K562 treated with DMSO at 1 percent for 24 hours (cell line): ENCODE data around the gene HSD17B10. TPM values are rescaled to one million over a fixed set of nuclear protein-coding genes. Genes with fewer than 3 reads are reported as not detected.

Source experiments
- total RNA-seq: library from RNA; unstranded; fragments of 300-600 nt; gene quantifications from 2 replicates; pipeline ENCODE4 v1.2.3, GENCODE V29; 2022; ENCODE audit warnings: low read depth; ENCODE audit not compliant: insufficient read depth

The HSD17B10 gene
- total RNA-seq: 132 and 136 TPM in 2 replicates

DNA sequence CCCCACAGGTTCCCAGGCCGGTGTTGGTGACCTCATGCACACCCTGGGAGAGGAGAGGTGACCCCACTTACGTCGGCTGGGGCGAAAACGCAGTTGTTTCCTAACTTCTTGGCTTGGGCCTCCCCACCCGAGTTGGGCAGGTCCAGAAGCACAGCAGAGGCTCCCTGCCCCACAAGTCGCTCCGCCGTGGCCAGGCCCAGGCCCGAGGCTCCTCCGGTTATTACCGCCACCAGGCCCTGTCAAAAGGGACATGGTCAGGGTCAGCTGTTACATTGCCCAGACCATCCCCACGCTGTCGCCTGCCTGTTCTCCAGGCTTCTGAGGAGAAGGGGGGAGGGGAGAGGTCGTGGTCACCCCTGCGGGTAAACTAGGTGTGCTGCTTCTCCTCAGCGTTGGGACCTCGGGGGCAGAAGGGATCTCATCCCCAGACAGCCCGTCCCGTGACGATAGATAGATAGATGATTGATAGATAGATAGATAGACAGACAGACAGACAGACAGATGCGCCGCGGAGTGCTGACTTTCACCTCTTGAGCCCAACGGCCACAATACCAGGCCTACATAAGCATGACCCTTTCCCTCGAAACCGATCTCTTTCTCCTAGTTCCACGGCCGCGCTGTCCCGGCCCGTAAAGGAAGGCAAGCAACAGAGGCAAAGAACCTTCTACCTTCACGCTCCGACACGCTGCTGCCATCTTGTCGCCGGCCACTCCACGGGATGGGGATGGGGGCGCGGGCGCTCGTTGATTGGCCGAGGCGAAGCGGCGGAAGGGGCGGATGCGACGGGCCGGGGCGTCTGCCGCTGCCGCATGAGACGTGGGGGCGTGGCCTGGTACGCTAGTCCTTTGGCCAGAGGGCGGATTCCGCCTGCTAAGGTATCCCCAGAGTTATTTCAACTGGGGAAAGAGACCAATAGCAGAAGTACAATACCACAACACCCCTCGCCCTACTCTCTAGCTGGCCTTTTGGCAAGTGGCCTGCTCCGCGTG, at the start of gene HSD17B10:
TSS of gene HSD17B10 (minus strand) at position 720 of the 989 bp plus-strand sequence. CDS start at position 695, 25 bp downstream.

DNA sequence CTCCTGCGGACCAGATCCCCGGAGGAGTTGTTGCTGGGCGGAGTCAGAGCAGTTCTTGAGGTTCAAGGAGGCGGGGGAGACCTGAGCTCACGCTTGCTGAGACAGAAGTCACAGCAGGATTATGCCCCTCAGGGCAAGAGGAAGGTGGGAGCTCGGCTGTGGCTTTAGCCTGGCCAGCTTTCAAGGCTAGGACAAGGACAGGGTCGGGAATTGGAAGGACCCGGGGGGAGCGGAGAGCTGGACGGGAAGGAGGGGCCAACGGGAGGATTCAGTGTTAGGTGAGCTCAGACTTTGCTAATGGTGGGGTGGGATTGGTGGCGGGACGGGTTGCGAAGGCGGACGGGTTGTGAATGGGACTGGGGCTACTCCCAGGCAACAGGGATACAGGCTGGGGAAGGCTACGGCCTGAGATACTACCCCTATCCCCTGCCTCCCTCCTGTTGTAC, 11.3 kb downstream of the HSD17B10 start, which contains the start of gene RIBC1:
TSS of gene RIBC1 (plus strand) at position 13 of the 446 bp plus-strand sequence. CDS start 3,404 bp downstream, outside the sequence.

DNA sequence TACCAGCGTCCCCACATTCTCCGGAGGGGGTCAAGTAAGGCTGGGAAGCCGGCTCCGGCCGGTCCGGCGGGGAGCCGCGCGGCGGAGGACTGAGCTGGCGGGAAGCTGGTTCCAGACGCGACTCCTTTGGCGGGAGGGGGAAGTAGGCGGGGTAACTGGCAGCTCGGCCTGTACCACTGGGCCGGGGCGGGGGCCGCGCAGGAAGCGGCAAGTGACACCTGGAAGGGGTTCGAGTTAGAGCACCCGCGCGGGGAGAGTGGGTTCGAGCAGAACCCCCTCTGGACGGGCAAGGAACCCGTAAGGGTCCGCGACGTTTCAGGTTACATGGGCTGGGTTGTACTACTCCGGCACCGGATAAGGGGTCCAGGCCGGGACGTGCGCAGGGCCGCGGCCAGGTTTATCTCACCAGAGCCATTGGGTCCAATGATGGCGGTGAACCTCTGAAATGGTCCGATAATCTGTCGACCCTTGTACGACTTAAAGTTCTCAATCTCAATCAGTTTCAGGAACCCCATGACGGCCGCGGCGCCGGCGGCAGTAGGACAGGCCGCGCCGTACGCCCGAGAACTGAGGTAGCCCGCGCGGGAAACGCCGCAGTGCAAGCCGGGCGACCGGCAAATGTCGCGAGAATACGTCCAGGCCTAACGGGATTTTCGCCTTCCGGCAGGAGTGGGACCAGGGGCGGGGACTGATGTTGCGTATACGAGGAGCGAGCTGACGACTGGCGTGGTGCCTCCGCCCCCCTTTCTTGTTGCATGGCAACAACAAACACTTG, 11.9 kb downstream of the HSD17B10 start, which contains the start of gene SMC1A:
TSS of gene SMC1A (minus strand) at position 569 of the 775 bp plus-strand sequence. CDS start at position 515, 54 bp downstream.

Other genes starting within 250 kb of the HSD17B10 start
- gene KDM5C, start 209.2 kb downstream of the HSD17B10 start, total RNA-seq: 68.4 and 70.6 TPM in 2 replicates
- 22.7 and 24.9 TPM in 2 replicates for gene IQSEC2, start 152.8 kb downstream of the HSD17B10 start, total RNA-seq
- gene SMC1A, start 11.7 kb downstream of the HSD17B10 start, total RNA-seq: 68.2 and 69.4 TPM in 2 replicates
- 0.85 and 0.90 TPM in 2 replicates for gene RIBC1, start 11.5 kb downstream of the HSD17B10 start, total RNA-seq